HepG2 (cell line): ENCODE measurements around the gene SMCO1.

ENCODE experiments used
- BRCA1 ChIP-seq: sonication (generic); formaldehyde crosslinking; IDR thresholded peaks from 2 replicates; pipeline ENCODE4 v1.4.0; 2020; ENCODE audit warnings: missing genetic modification reagents
- KDM4B ChIP-seq: sonication (generic); formaldehyde crosslinking; IDR thresholded peaks from 2 replicates; pipeline ENCODE4 v1.4.0; 2020; ENCODE audit warnings: missing genetic modification reagents
- NR2F1 ChIP-seq, 2 experiments: fragments of 450-650 bp in 1 of 2; formaldehyde crosslinking in 1 of 2; IDR thresholded peaks; 2 replicates each; pipeline versions ENCODE4 v1.5.0 to v1.6.1; 2016 to 2020; ENCODE audit warnings: mild to moderate bottlenecking in 1 of 2, missing compliant biosample characterization in 1 of 2, missing genetic modification reagents in 1 of 2, moderate library complexity in 1 of 2
- POLR2AphosphoS5 ChIP-seq: IDR thresholded peaks from 2 replicates; pipeline ENCODE4 v1.6.1; 2012; ENCODE audit warnings: low read depth, low read length
- ZBTB7A ChIP-seq: sonication (generic); formaldehyde crosslinking; IDR thresholded peaks from 2 replicates; pipeline ENCODE4 v1.8.0; 2022; ENCODE audit warnings: mild to moderate bottlenecking, missing genetic modification reagents
- ZNF274 ChIP-seq: sonication (generic); formaldehyde crosslinking; IDR thresholded peaks from 2 replicates; pipeline ENCODE4 v1.5.1; 2020; ENCODE audit warnings: mild to moderate bottlenecking, missing genetic modification reagents
- TF ChIP-seq, protein P1 (sequence below): sonication (generic); formaldehyde crosslinking; IDR thresholded peaks from 2 replicates; pipeline ENCODE4 v1.5.0; 2020; ENCODE audit warnings: mild to moderate bottlenecking, missing genetic modification reagents, moderate library complexity

GRCh38 chr3:196525141-196525540 is 10.0 kb upstream of the SMCO1 start:
- TF ChIP-seq, protein P1, sequence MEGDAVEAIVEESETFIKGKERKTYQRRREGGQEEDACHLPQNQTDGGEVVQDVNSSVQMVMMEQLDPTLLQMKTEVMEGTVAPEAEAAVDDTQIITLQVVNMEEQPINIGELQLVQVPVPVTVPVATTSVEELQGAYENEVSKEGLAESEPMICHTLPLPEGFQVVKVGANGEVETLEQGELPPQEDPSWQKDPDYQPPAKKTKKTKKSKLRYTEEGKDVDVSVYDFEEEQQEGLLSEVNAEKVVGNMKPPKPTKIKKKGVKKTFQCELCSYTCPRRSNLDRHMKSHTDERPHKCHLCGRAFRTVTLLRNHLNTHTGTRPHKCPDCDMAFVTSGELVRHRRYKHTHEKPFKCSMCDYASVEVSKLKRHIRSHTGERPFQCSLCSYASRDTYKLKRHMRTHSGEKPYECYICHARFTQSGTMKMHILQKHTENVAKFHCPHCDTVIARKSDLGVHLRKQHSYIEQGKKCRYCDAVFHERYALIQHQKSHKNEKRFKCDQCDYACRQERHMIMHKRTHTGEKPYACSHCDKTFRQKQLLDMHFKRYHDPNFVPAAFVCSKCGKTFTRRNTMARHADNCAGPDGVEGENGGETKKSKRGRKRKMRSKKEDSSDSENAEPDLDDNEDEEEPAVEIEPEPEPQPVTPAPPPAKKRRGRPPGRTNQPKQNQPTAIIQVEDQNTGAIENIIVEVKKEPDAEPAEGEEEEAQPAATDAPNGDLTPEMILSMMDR (CRISPR knock-in tag), result no peak
- no peak for TF ChIP-seq BRCA1
- no peak for TF ChIP-seq POLR2AphosphoS5
- TF ChIP-seq ZNF274 (CRISPR knock-in tag), result no peak
- TF ChIP-seq ZBTB7A (CRISPR knock-in tag), result no peak
- TF ChIP-seq KDM4B, result no peak
- no peak for TF ChIP-seq NR2F1 (CRISPR knock-in tag; IDR thresholded peaks at IDR 0.05)
